GM21423 (cell line): ENCODE data around the gene ETV6.
"Not testable (repeated sequence)": the region's sequence is repeated elsewhere in the genome, so short reads cannot be mapped to it uniquely, and the experiment has no call there.

Experiments
- ATAC-seq: cut with Tn5 transposase; IDR thresholded peaks from one replicate; pipeline ENCODE4 v1.9.1; 2021; ENCODE audit warnings: mild to moderate bottlenecking, moderate library complexity; ENCODE audit not compliant: unreplicated experiment

Gene ETV6

GRCh38 chr12:11649413-11650285 is at the start of gene ETV6:
Gene ETV6, plus strand, starts transcription at chr12:11649674. Its CDS starts 454 bp downstream, at chr12:11650128.
- peak; percentile 41 for ATAC-seq

GRCh38 chr12:11600199-11600598 is 49.3 kb upstream of the ETV6 start:
- ATAC-seq, result no peak

DNA sequence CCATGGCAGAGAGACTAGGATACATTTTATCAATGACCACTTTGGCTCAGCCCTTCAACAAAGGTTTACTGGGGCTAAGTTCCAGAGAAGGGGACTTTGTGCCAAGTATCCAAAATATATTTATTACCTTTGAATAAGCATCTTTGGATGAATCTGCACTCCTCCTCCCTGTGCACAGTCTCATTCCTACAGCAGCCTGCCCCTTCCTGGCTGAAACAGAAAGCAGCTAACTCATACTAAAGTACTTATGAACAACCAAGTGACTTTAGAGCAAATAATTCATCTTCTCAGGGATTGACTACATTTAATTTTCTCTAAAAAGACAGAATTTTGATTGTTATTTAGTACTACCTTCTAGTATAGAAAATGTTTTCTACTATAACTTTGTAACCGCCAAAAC is 47.8 kb upstream of the ETV6 start:
- ATAC-seq, result no peak

- ATAC-seq, result no peak
Measured at GRCh38 chr12:11607313-11608081, 42.0 kb upstream of the ETV6 start.

DNA sequence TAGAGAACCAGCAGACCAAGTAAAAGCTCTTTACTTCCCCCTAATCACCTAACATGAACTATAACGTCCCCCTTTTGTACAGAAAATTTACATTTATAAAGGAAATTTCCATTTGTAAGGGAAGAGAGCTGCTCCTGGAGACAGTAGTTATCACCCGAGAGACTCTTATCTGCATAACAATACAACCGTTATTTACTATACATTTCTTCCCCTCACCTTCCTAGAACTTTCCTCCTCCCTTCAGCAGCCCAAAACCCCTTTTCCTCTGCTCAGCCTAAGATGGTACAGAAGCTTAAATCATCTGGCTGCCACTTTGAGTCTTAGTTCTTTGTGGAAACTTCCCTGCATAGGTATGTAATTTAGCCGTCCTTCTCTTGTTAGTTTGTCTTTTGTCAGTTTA is 40.4 kb upstream of the ETV6 start:
- no peak for ATAC-seq

DNA sequence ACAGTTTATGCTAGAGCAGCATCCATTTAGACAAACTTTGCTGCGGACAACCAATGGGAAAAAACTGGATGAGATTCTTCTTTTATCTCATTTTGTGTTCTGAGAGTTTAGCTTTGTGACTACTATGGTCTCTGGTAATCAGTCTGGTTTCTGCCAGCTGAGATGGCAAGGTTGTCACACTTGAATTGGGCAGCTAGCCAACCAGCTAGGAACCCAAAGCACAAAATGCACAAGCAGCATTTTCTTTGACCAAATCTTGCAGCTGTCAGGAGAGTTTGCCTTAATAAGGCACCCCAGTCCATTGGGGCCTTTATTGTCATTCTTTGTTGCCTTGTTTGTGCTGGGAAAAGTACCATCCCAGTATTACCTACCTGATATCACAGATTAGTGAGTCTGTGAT is 34.0 kb upstream of the ETV6 start:
- ATAC-seq, result no peak

- ATAC-seq, result no peak
Measured at GRCh38 chr12:11618046-11618445, 31.4 kb upstream of the ETV6 start.

DNA sequence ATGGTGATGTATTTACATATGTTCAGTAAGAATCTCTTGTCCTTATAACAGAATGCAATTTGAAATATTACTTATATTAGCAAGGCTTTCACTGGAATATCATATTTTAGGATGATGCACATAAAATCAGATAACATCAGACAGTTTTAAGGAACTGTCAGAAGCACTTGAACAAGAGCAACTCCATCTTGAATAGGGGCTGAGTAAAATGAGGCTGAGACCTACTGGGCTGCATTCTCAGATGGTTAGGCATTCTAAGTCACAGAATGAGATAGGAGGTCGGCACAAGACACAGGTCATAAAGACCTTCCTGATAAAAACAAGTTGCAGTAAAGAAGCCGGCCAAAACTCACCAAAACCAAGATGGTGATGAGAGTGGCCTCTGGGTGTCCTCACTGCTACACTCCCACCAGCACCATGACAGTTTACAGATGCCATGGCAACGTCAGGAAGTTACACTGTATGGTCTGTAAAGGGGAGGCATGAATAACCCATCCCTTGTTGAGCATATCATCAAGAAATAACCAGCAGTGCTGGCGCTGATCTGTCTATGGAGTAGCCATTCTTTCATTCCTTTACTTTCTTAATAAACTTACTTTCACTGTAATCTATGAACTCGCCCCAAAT is 27.6 kb upstream of the ETV6 start:
- no peak for ATAC-seq

DNA sequence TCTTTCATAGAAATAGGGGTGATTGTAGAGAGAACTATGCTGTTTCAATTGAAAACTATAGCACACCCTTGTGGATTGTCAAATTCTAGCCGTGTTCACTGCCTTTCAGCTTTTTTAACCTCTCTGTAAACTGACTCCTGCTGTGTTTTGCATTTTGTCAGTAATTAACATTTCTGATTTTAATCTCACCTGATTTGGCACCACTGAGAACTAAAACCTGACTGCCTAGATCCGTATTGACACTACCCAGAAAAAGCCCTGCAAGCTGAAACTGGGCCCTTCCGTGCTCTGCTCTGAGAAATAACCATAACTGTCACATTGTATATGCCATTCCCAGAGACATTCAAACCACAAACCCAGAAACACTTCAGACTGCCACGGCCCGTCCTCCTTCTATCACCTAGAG is 26.6 kb upstream of the ETV6 start:
- peak; percentile 58 for ATAC-seq

DNA sequence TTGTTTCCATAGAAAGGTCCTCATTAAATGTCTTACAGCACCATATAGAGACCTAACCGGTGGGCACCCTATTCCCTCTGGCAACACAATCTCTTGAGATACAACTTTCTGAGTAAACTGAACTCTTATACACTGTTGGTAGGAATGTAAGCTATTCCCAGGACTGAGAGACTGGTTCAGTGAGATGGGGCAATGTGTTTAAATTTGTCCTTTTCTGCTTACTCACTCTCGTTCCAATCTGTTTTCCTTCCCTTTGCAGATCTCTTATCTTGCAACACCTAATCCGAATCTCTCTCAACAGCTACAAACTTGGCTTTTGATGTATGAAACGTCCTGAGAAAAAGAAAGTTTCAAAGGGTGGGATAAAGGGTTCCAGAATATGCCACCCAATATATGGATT is 26.1 kb upstream of the ETV6 start:
- ATAC-seq, result no peak

DNA sequence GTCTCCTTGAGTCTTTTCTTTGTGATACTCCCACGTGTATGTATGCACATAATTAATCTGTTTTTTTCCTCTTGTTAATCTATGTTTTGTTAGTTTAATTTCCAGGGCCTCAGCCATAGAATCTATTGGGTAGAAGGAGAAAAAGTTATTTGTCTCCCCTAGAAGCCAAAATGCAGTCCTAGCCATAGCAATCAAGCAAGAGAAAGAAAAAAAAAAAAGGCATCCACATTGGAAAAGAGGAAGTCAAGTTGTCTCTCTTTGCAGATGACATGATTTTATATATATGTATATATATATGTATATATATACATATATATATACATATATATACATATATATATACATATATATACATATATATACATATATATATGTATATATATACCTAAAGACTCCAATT is 25.4 kb upstream of the ETV6 start:
- no peak for ATAC-seq

DNA sequence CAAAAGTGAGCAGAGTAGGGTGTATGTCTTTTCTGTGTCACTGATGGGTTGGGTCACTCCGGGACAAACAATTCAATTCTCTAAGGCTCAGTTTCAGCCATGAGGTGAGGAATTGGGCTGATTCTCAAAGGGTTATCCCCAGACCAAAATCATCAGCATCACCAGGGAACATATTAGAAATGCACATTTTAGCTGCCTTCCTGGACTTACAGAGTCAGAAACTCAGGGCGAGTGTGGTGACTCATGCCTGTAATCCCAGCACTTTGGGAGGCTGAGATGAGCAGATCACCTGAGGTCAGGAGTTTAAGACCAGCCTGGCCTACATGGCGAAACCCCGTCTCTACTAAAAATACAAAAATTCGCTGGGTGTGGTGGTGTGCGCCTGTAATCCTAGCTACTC is 21.8 kb upstream of the ETV6 start:
- ATAC-seq, result not testable (repeated sequence)

GRCh38 chr12:11628353-11628752 is 21.1 kb upstream of the ETV6 start:
- no peak for ATAC-seq

GRCh38 chr12:11630046-11630706 is 19.3 kb upstream of the ETV6 start:
- no peak for ATAC-seq

GRCh38 chr12:11631288-11631687 is 18.2 kb upstream of the ETV6 start:
- ATAC-seq, result no peak

GRCh38 chr12:11631881-11632280 is 17.6 kb upstream of the ETV6 start:
- ATAC-seq, result not testable (repeated sequence)

GRCh38 chr12:11633968-11634367 is 15.5 kb upstream of the ETV6 start:
- no peak for ATAC-seq

- no peak for ATAC-seq
Measured at GRCh38 chr12:11635341-11635740, 14.1 kb upstream of the ETV6 start.

- no peak for ATAC-seq
Measured at GRCh38 chr12:11638315-11638916, 11.1 kb upstream of the ETV6 start.

GRCh38 chr12:11639454-11639853 is 10.0 kb upstream of the ETV6 start:
- ATAC-seq, result no peak

DNA sequence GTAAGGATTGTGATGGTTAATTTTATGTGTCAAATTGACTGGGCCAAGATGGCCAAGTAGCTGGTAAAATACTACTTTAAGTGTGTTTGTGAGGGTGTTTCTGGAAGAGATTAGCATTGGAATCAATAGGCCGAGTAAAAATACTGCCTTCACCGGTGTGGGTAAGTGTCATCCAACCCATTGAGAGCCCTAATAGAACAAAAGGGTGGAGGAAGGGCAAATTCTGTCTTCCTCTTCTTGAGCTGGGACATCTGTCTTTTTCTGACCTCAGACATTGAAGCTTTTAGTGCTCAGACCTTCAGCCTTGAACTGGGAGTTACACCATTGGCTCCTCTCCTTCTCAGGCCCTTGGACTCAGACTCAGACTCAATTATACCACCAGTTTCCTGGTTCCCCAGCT is 8.0 kb upstream of the ETV6 start:
- no peak for ATAC-seq
